Activated B cell treated with CpG ODN at 0.5 μM for 24 hours (primary cell): Measurements from ENCODE around the gene TPH2. TPM values are rescaled to one million over a fixed set of nuclear protein-coding genes. Genes with fewer than 3 reads are reported as not detected.

Experiments
- ATAC-seq: fragments of 200-7000 bp; cut with Tn5 transposase; one replicate; pipeline ENCODE4 v1.10.0; 2021; ENCODE audit warnings: low read depth, mild to moderate bottlenecking, moderate library complexity
- CTCF ChIA-PET: fragments of 350-600 bp; sonication (Branson Sonifier 250); formaldehyde crosslinking; loops from one replicate; lab custom pipeline; 2021; ENCODE audit warnings: antibody characterized with exemption; lab: Charles Lee
- POLR2A ChIA-PET: fragments of 350-600 bp; sonication (Branson Sonifier 250); formaldehyde crosslinking; loops from one replicate; lab custom pipeline; 2021; ENCODE audit warnings: antibody characterized with exemption; lab: Charles Lee
- DNase-seq: peaks from one replicate; pipeline ENCODE4 v3.0.0; 2022
- H3K27ac Mint-ChIP-seq: one replicate; pipeline ENCODE4 v1.8.0; 2020; ENCODE audit warnings: mixed read lengths
- H3K27me3 Mint-ChIP-seq: one replicate; pipeline ENCODE4 v1.8.0; 2021; ENCODE audit warnings: mixed read lengths
- H3K36me3 Mint-ChIP-seq: one replicate; pipeline ENCODE4 v1.8.0; 2021; ENCODE audit warnings: low read depth, mixed read lengths
- H3K4me1 Mint-ChIP-seq: one replicate; pipeline ENCODE4 v1.8.0; 2021; ENCODE audit warnings: mixed read lengths
- H3K4me3 Mint-ChIP-seq: one replicate; pipeline ENCODE4 v1.8.0; 2020; ENCODE audit warnings: mild to moderate bottlenecking, mixed read lengths
- H3K9me3 Mint-ChIP-seq: one replicate; pipeline ENCODE4 v1.8.0; 2020; ENCODE audit warnings: mixed read lengths
- intact Hi-C: fragments of 100-400 bp; cut with micrococcal nuclease; formaldehyde crosslinking; loops from one replicate; pipeline ENCODE4 v1.15.1; 2024
- total RNA-seq: library from RNA; stranded (reverse); gene quantifications from 2 replicates; pipeline ENCODE4 v1.2.3, GENCODE V29; 2022
- TF ChIP-seq, protein P1 (sequence below): fragments of 200-600 bp; IDR thresholded peaks from one replicate; pipeline ENCODE4 v1.8.0; 2022; ENCODE audit warnings: antibody characterized with exemption, mild to moderate bottlenecking

TPH2 gene
- total RNA-seq, 1 donor from 2014 or later: not detected

DNA sequence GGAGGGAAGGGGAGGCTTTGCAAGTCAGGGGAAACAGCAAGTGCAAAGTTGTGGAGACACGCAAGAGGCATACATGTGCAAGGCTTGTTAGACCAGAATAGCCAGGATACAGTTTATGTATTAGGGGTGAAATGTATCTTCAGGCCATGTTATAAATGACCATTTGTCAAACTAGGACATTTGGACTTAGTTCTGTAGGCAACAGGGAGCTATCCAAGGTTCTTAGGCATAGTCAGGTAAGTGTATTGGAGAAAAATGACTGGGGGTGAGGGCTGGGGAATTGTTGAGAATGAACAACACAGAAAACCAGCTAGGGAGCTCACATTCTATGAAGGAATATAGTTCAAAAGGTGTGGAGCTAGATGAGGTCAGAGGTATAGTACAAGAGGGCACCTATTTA, 42.5 kb downstream of the TPH2 start:
- Mint-ChIP-seq H3K4me3 (no peak overlapping the region), H3K36me3 (no peaks in the 10 kb centered on the region), H3K4me1 (no peaks in the 10 kb centered on the region), H3K27ac (no peak overlapping the region), H3K9me3 (no peaks in the 10 kb centered on the region), H3K27me3 (no peaks in the 10 kb centered on the region)
- intact Hi-C loops: no loop called here
- no peak for DNase-seq
- TF ChIP-seq, protein P1, sequence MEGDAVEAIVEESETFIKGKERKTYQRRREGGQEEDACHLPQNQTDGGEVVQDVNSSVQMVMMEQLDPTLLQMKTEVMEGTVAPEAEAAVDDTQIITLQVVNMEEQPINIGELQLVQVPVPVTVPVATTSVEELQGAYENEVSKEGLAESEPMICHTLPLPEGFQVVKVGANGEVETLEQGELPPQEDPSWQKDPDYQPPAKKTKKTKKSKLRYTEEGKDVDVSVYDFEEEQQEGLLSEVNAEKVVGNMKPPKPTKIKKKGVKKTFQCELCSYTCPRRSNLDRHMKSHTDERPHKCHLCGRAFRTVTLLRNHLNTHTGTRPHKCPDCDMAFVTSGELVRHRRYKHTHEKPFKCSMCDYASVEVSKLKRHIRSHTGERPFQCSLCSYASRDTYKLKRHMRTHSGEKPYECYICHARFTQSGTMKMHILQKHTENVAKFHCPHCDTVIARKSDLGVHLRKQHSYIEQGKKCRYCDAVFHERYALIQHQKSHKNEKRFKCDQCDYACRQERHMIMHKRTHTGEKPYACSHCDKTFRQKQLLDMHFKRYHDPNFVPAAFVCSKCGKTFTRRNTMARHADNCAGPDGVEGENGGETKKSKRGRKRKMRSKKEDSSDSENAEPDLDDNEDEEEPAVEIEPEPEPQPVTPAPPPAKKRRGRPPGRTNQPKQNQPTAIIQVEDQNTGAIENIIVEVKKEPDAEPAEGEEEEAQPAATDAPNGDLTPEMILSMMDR: no peak
- ChIA-PET CTCF (no interaction called here), POLR2A (no interaction called here)
- no peak for ATAC-seq

GRCh38 chr12:71994715-71995114, 56.1 kb downstream of the TPH2 start:
- POLR2A ChIA-PET: no interaction called here
- intact Hi-C loops: no loop called here

GRCh38 chr12:71999795-72000194, 61.1 kb downstream of the TPH2 start:
- intact Hi-C loops: no loop called here
- H3K9me3 Mint-ChIP-seq: no peaks in the 10 kb centered on the region
- ATAC-seq (no peak), DNase-seq (no peak)
- peaks cover 8% of the 10 kb centered on the region for H3K27me3 Mint-ChIP-seq
- no peak overlapping the region for H3K27ac Mint-ChIP-seq
- no peak overlapping the region for H3K4me3 Mint-ChIP-seq
- H3K4me1 Mint-ChIP-seq: no peaks in the 10 kb centered on the region
- ChIA-PET POLR2A (no interaction called here), CTCF (no interaction called here)
- no peaks in the 10 kb centered on the region for H3K36me3 Mint-ChIP-seq
- TF ChIP-seq, protein P1: no peak

More at GRCh38 chr12:71994715-71995114, 56.1 kb downstream of the TPH2 start:
- H3K4me1 Mint-ChIP-seq: no peaks in the 10 kb centered on the region
- H3K36me3 Mint-ChIP-seq: no peaks in the 10 kb centered on the region
- DNase-seq (no peak), ATAC-seq (no peak)
- no peak overlapping the region for H3K4me3 Mint-ChIP-seq
- H3K27ac Mint-ChIP-seq: no peak overlapping the region
- TF ChIP-seq, protein P1: no peak
- H3K9me3 Mint-ChIP-seq: no peaks in the 10 kb centered on the region
- peaks cover 7% of the 10 kb centered on the region for H3K27me3 Mint-ChIP-seq
- CTCF ChIA-PET: no interaction called here

GRCh38 chr12:72000969-72001648, 62.5 kb downstream of the TPH2 start:
- no peaks in the 10 kb centered on the region for H3K4me1 Mint-ChIP-seq
- DNase-seq: no peak
- POLR2A ChIA-PET: no interaction called here
- TF ChIP-seq, protein P1: no peak
- peaks cover 8% of the 10 kb centered on the region for H3K27me3 Mint-ChIP-seq
- H3K36me3 Mint-ChIP-seq: no peaks in the 10 kb centered on the region
- H3K4me3 Mint-ChIP-seq: no peak overlapping the region
- H3K27ac Mint-ChIP-seq: no peak overlapping the region
- ATAC-seq: no peak
- no peaks in the 10 kb centered on the region for H3K9me3 Mint-ChIP-seq
- CTCF ChIA-PET: no interaction called here
- intact Hi-C loops: no loop called here

GRCh38 chr12:72006766-72007165, 68.1 kb downstream of the TPH2 start:
- ChIA-PET POLR2A (no interaction called here), CTCF (no interaction called here)
- H3K27ac Mint-ChIP-seq: no peak overlapping the region
- peaks cover 9% of the 10 kb centered on the region for H3K27me3 Mint-ChIP-seq
- no peak overlapping the region for H3K4me3 Mint-ChIP-seq
- TF ChIP-seq, protein P1: no peak
- no peaks in the 10 kb centered on the region for H3K4me1 Mint-ChIP-seq
- no peaks in the 10 kb centered on the region for H3K9me3 Mint-ChIP-seq
- intact Hi-C loops: no loop called here
- H3K36me3 Mint-ChIP-seq: no peaks in the 10 kb centered on the region
- no peak for ATAC-seq
- no peak for DNase-seq
